GM12878 (cell line): ENCODE measurements around the gene GSTM2. TPM values are rescaled to one million over a fixed set of nuclear protein-coding genes. Genes with fewer than 3 reads are reported as not detected.

ENCODE experiments used
- ATAC-seq: fragments of 200-7000 bp; cut with Tn5 transposase; 3 replicates; pipeline ENCODE4 v1.9.1; 2020; ENCODE audit warnings: mild to moderate bottlenecking, moderate library complexity
- BruUV-seq: library from RNA; stranded (reverse); fragments of 400-500 nt; replicated peaks from 2 replicates; lab custom pipeline; 2021; lab: Mats Ljungman, UMichigan
- CTCF ChIA-PET: fragments of 300-600 bp; sonication (Branson Sonifier 250); formaldehyde crosslinking; extraction: SDS; loops from one replicate; lab custom pipeline; 2021; ENCODE audit warnings: inconsistent platforms; lab: Yijun Ruan, JAX
- POLR2A ChIA-PET: fragments of 350-600 bp; formaldehyde crosslinking; extraction: SDS; loops from one replicate; lab custom pipeline; 2021; ENCODE audit warnings: inconsistent platforms; lab: Charles Lee
- RAD21 ChIA-PET: fragments of 300-600 bp; sonication (Branson Sonifier 250); formaldehyde crosslinking; loops from one replicate; lab custom pipeline; 2023; ENCODE audit warnings: antibody characterized with exemption; ENCODE audit not compliant: unreplicated experiment; lab: Charles Lee
- SMC1A ChIA-PET: fragments of 300-600 bp; sonication (Branson Sonifier 250); formaldehyde crosslinking; loops from one replicate; lab custom pipeline; 2023; ENCODE audit not compliant: unreplicated experiment, uncharacterized antibody; lab: Charles Lee
- DNase-seq: peaks from one replicate; pipeline ENCODE4 v3.0.0-alpha.2; 2011; ENCODE audit warnings: low read depth, low spot score
- FAIRE-seq: peaks from 3 replicates; lab custom pipeline; 2011; peaks lifted over from hg19 to GRCh38; lab: Jason Lieb, UNC
- H2AFZ ChIP-seq: 2 replicates; pipeline ENCODE4 v1.6.0; 2011; ENCODE audit warnings: low read depth, low read length, control low read depth; ENCODE audit not compliant: control insufficient read depth
- H3K27ac ChIP-seq: 2 replicates; pipeline ENCODE4 v1.5.1; 2011; ENCODE audit warnings: control low read depth; ENCODE audit not compliant: control insufficient read depth, insufficient read depth
- H3K27me3 ChIP-seq, 2 experiments: replicated peaks in 1 of 2; 2 replicates each; pipeline versions ENCODE4 v1.6.0 to v1.6.1; 2011; ENCODE audit warnings: low read length in 1 of 2; ENCODE audit not compliant: control insufficient read depth in 2 of 2, insufficient read depth in 2 of 2
- H3K36me3 ChIP-seq, 2 experiments: 2 replicates each; pipeline ENCODE4 v1.5.1; 2011; ENCODE audit warnings: low read length in 1 of 2; ENCODE audit not compliant: control insufficient read depth in 2 of 2, insufficient read depth in 2 of 2
- H3K4me1 ChIP-seq: 2 replicates; pipeline ENCODE4 v1.6.1; 2011; ENCODE audit warnings: mild to moderate bottlenecking, low read length, moderate library complexity, mixed read lengths; ENCODE audit not compliant: control insufficient read depth, insufficient read depth
- H3K4me2 ChIP-seq: 2 replicates; pipeline ENCODE4 v1.6.0; 2011; ENCODE audit warnings: control low read depth; ENCODE audit not compliant: control insufficient read depth, insufficient read depth
- H3K4me3 ChIP-seq: fragments of 200-600 bp; sonication (generic); 2 replicates; pipeline ENCODE4 v1.5.1; 2016
- H3K79me2 ChIP-seq: 2 replicates; pipeline ENCODE4 v1.6.0; 2011; ENCODE audit warnings: low read length; ENCODE audit not compliant: control insufficient read depth, insufficient read depth
- H3K9ac ChIP-seq: 2 replicates; pipeline ENCODE4 v1.8.0; 2011; ENCODE audit warnings: low read length, control low read depth, mixed read lengths; ENCODE audit not compliant: control insufficient read depth, insufficient read depth
- H3K9me3 ChIP-seq: replicated peaks from 3 replicates; pipeline ENCODE4 v1.5.1; 2011; ENCODE audit warnings: mild to moderate bottlenecking, low read length; ENCODE audit not compliant: control insufficient read depth, insufficient read depth
- H4K20me1 ChIP-seq: 2 replicates; pipeline ENCODE4 v1.6.0; 2011; ENCODE audit not compliant: control insufficient read depth, insufficient read depth
- ATF2 ChIP-seq: IDR thresholded peaks from 2 replicates; pipeline ENCODE4 v1.6.1; 2012; ENCODE audit warnings: low read length, inconsistent platforms
- IRF5 ChIP-seq: fragments of 450-650 bp; IDR thresholded peaks from 2 replicates; pipeline ENCODE4 v1.6.1; 2017; ENCODE audit warnings: borderline replicate concordance
- PML ChIP-seq: IDR thresholded peaks from 2 replicates; pipeline ENCODE4 v1.6.1; 2012; ENCODE audit warnings: low read length, inconsistent platforms
- WGBS: methylation state at CpG from one replicate; pipeline ENCODE4 v1.1.6; 2016; ENCODE audit warnings: low lambda C conversion rate; ENCODE audit not compliant: insufficient replicate concordance, insufficient coverage; ENCODE audit errors: missing lambda C conversion rate; 5-methylcytosine and 5-hydroxymethylcytosine counted together
- in situ Hi-C: fragments of 300-500 bp; cut with MboI; formaldehyde crosslinking; loops from 9 replicates; pipeline ENCODE4 v1.14.3; 2018; ENCODE audit warnings: mixed read lengths
- intact Hi-C: fragments of 100-400 bp; cut with micrococcal nuclease; formaldehyde crosslinking; loops from one replicate; pipeline ENCODE4 v1.14.2; 2022; ENCODE audit not compliant: unreplicated experiment
- polyA plus RNA-seq, 11 experiments: library from polyadenylated mRNA; depleted of rRNA in 4 of 11; unstranded in 6 of 11; stranded (reverse) in 5 of 11; fragments of >200 nt; fragmentation: Nextera tagmentation in 4 of 11; fragmentation: Illumina TruSeq in 1 of 11; extraction: Ambion mirVana in 4 of 11; extraction: Trizol in 1 of 11; gene quantifications; 1 replicate in 1 of 11; 2 replicates in 10 of 11; pipeline versions ENCODE4 v1.2.1 to v1.2.3, GENCODE V29; 2011 to 2016; ENCODE audit warnings: inconsistent platforms in 2 of 11, missing spikeins in 2 of 11, low read depth in 1 of 11
- total RNA-seq, 4 experiments: library from RNA; depleted of rRNA in 3 of 4; stranded (reverse); fragments of >200 nt in 3 of 4; fragmentation: Illumina TruSeq in 1 of 4; extraction: Trizol in 1 of 4; gene quantifications; 2 replicates each; pipeline versions ENCODE4 v1.2.1 to v1.2.3, GENCODE V29; 2013 to 2021

Gene GSTM2
- total and polyA plus RNA-seq, 10 of the 15 experiments (the other 5 are each of a cell fraction or from before 2014, with no cell fraction given): 8.3 to 32.3 (median 20.2) TPM

DNA sequence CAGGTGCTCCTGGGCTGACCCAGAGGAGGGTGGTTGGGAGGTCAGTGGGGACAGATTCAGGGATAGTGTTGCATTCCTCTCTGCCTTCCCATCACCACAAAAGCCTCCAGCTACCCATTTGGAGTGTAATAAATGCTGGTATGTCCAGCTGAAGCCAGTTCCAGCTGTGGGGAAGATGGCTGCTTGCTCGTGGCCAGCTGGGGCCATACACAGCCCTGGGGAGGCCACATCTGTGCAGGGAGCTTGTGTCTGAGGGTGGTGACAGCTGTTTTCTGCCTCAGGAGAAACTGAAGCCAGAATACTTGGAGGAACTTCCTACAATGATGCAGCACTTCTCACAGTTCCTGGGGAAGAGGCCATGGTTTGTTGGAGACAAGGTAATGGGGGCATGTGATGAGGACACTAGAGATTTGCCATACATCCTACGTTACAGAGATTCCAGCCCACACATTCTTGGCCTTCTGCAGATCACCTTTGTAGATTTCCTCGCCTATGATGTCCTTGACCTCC is 9.3 kb upstream of the GSTM2 start:
- ATAC-seq (no peak), FAIRE-seq (no peak), DNase-seq (no peak)
- ChIA-PET SMC1A (no interaction called here), CTCF (interaction anchor here (0.8 to 10.8 kb wide), 6 partner anchors 9 to 326 kb away, joined by 3 to 299 read pairs (median 4); partner anchors contain the start of genes AHCYL1 and GSTM2), POLR2A (no interaction called here), RAD21 (no interaction called here)
- no TSS peak for BruUV-seq
- intact Hi-C loops: loop anchor here (5.0 kb wide), 1 partner anchor 324 kb away; the partner anchor contains the start of gene AHCYL1
- TF ChIP-seq ATF2 (no peak), IRF5 (no peak), PML (no peak)
- Histone ChIP-seq H3K79me2 (no peaks in the 10 kb centered on the region; the same call in 1 of the 2 replicates), H2AFZ (no peak overlapping the region), H3K4me2 (no peak overlapping the region), H3K4me3 (no peak overlapping the region), H3K36me3 (no peaks in the 10 kb centered on the region; a peak in 1 of 4 replicates), H3K27me3 (no peaks in the 10 kb centered on the region), H3K27ac (no peak overlapping the region), H3K4me1 (0 out of 2 replicates have a peak, but pooled peaks cover 4% of the 10 kb centered on the region), H3K9me3 (no peaks in the 10 kb centered on the region), H3K9ac (no peak overlapping the region), H4K20me1 (no peaks in the 10 kb centered on the region)
- WGBS: 56% methylated on average over 3 of the region's 3 CpGs
- in situ Hi-C loops: no loop called here
